ENCODE data around the gene ARL5B.
"Not testable (repeated sequence)": the region's sequence is repeated elsewhere in the genome, so short reads cannot be mapped to it uniquely, and the experiment has no call there.

The ARL5B gene

GRCh38 chr10:18635995-18636394 is 23.2 kb upstream of the ARL5B start:
- H3K27me3 ChIP-seq (ENCODE audit: insufficient read depth, low read length): no peaks in the 10 kb centered on the region
- H3K4me3 ChIP-seq (ENCODE audit: low read length): no peak overlapping the region
- no peaks in the 10 kb centered on the region for H3K4me1 ChIP-seq (ENCODE audit: insufficient read depth, low read length)
- H3K9me3 ChIP-seq (ENCODE audit: insufficient read depth, low read depth, low read length): no peaks in the 10 kb centered on the region
- H3K27ac ChIP-seq (ENCODE audit: low read depth, low read length): no peak overlapping the region
- peaks cover 7% of the 10 kb centered on the region; the same call in 1 of the 2 replicates for H3K36me3 ChIP-seq (ENCODE audit: insufficient read depth, low read length)
- 100% methylated on average over 2 of the region's 4 CpGs for WGBS
- no peak overlapping the region for H3K9ac ChIP-seq (ENCODE audit: low read depth, low read length)

- H3K36me3 ChIP-seq (ENCODE audit: insufficient read depth, low read length): peaks cover 17% of the 10 kb centered on the region
- WGBS: no CpG with 5 or more reads among the region's 1 CpG
- not testable (repeated sequence) for H3K9me3 ChIP-seq (ENCODE audit: insufficient read depth, low read depth, low read length); H3K27ac ChIP-seq (ENCODE audit: low read depth, low read length); H3K9ac ChIP-seq (ENCODE audit: low read depth, low read length); H3K4me1 ChIP-seq (ENCODE audit: insufficient read depth, low read length); H3K27me3 ChIP-seq (ENCODE audit: insufficient read depth, low read length); H3K4me3 ChIP-seq (ENCODE audit: low read length)
Observed at GRCh38 chr10:18637400-18637799, 21.8 kb upstream of the ARL5B start.

- not testable (repeated sequence) for H3K9ac ChIP-seq (ENCODE audit: low read depth, low read length); H3K27me3 ChIP-seq (ENCODE audit: insufficient read depth, low read length); H3K9me3 ChIP-seq (ENCODE audit: insufficient read depth, low read depth, low read length); H3K4me1 ChIP-seq (ENCODE audit: insufficient read depth, low read length); H3K27ac ChIP-seq (ENCODE audit: low read depth, low read length); H3K4me3 ChIP-seq (ENCODE audit: low read length)
- WGBS: 100% methylated on average over 1 of the region's 2 CpGs
- peaks cover 29% of the 10 kb centered on the region for H3K36me3 ChIP-seq (ENCODE audit: insufficient read depth, low read length)
Observed at GRCh38 chr10:18639719-18640118, 19.5 kb upstream of the ARL5B start.

- H3K27ac ChIP-seq (ENCODE audit: low read depth, low read length): no peak overlapping the region
Observed at GRCh38 chr10:18647151-18647550, 12.1 kb upstream of the ARL5B start.

GRCh38 chr10:18647945-18648344 is 11.3 kb upstream of the ARL5B start:
- no peak overlapping the region for H3K9ac ChIP-seq (ENCODE audit: low read depth, low read length)
- peaks cover 45% of the 10 kb centered on the region for H3K36me3 ChIP-seq (ENCODE audit: insufficient read depth, low read length)
- no peak overlapping the region for H3K4me3 ChIP-seq (ENCODE audit: low read length)
- 95% methylated on average over 2 of the region's 3 CpGs for WGBS
- H3K27ac ChIP-seq (ENCODE audit: low read depth, low read length): no peak overlapping the region
- no peaks in the 10 kb centered on the region for H3K27me3 ChIP-seq (ENCODE audit: insufficient read depth, low read length)
- H3K9me3 ChIP-seq (ENCODE audit: insufficient read depth, low read depth, low read length): no peaks in the 10 kb centered on the region
- peaks cover 7% of the 10 kb centered on the region; the same call in 1 of the 2 replicates for H3K4me1 ChIP-seq (ENCODE audit: insufficient read depth, low read length)

More at GRCh38 chr10:18647151-18647550, 12.1 kb upstream of the ARL5B start:
- H3K27me3 ChIP-seq (ENCODE audit: insufficient read depth, low read length): no peaks in the 10 kb centered on the region
- no peak overlapping the region for H3K4me3 ChIP-seq (ENCODE audit: low read length)
- 93% methylated on average over 2 of the region's 2 CpGs for WGBS
- peaks cover 7% of the 10 kb centered on the region; the same call in 1 of the 2 replicates for H3K4me1 ChIP-seq (ENCODE audit: insufficient read depth, low read length)
- peaks cover 51% of the 10 kb centered on the region for H3K36me3 ChIP-seq (ENCODE audit: insufficient read depth, low read length)
- H3K9ac ChIP-seq (ENCODE audit: low read depth, low read length): no peak overlapping the region
- no peaks in the 10 kb centered on the region for H3K9me3 ChIP-seq (ENCODE audit: insufficient read depth, low read depth, low read length)

- Histone ChIP-seq H3K27me3 (ENCODE audit: insufficient read depth, low read length) (no peaks in the 10 kb centered on the region), H3K4me1 (ENCODE audit: insufficient read depth, low read length) (peaks cover 7% of the 10 kb centered on the region; the same call in 1 of the 2 replicates), H3K4me3 (ENCODE audit: low read length) (peak overlapping the region; percentile 74), H3K9ac (ENCODE audit: low read depth, low read length) (peak overlapping the region; percentile 77; the same call in 1 of the 2 replicates), H3K27ac (ENCODE audit: low read depth, low read length) (no peak overlapping the region), H3K9me3 (ENCODE audit: insufficient read depth, low read depth, low read length) (no peaks in the 10 kb centered on the region), H3K36me3 (ENCODE audit: insufficient read depth, low read length) (peaks cover 34% of the 10 kb centered on the region)
- 79% methylated on average over 7 of the region's 7 CpGs for WGBS
Observed at GRCh38 chr10:18649364-18649959, 9.8 kb upstream of the ARL5B start.

- Histone ChIP-seq H3K9me3 (ENCODE audit: insufficient read depth, low read depth, low read length) (no peaks in the 10 kb centered on the region), H3K9ac (ENCODE audit: low read depth, low read length) (peak overlapping the region; percentile 77), H3K4me1 (ENCODE audit: insufficient read depth, low read length) (peaks cover 7% of the 10 kb centered on the region; the same call in 1 of the 2 replicates), H3K27ac (ENCODE audit: low read depth, low read length) (no peak overlapping the region), H3K36me3 (ENCODE audit: insufficient read depth, low read length) (peaks cover 30% of the 10 kb centered on the region), H3K4me3 (ENCODE audit: low read length) (peak overlapping the region; percentile 74), H3K27me3 (ENCODE audit: insufficient read depth, low read length) (no peaks in the 10 kb centered on the region)
- WGBS: 6% methylated on average over 5 of the region's 6 CpGs
Observed at GRCh38 chr10:18650404-18650997, 8.7 kb upstream of the ARL5B start.

- 1% methylated on average over 39 of the region's 39 CpGs for WGBS
- Histone ChIP-seq H3K4me3 (ENCODE audit: low read length) (peak within 1 kb of the TSS; percentile 74), H3K27me3 (ENCODE audit: insufficient read depth, low read length) (no peaks in the 10 kb centered on the region), H3K4me1 (ENCODE audit: insufficient read depth, low read length) (peaks cover 7% of the 10 kb centered on the region; the same call in 1 of the 2 replicates), H3K36me3 (ENCODE audit: insufficient read depth, low read length) (peaks cover 20% of the 10 kb centered on the region), H3K9me3 (ENCODE audit: insufficient read depth, low read depth, low read length) (no peaks in the 10 kb centered on the region), H3K9ac (ENCODE audit: low read depth, low read length) (peak within 1 kb of the TSS; percentile 77), H3K27ac (ENCODE audit: low read depth, low read length) (peak within 1 kb of the TSS; percentile 3; the same call in 1 of the 2 replicates)
Observed at GRCh38 chr10:18651324-18652007, 7.8 kb upstream of the ARL5B start, which contains the start of gene NSUN6. NSUN6 (minus strand) TSS chr10:18651587; CDS start chr10:18651203, 384 bp downstream.

GRCh38 chr10:18653112-18653511 is 6.1 kb upstream of the ARL5B start:
- Histone ChIP-seq H3K4me1 (ENCODE audit: insufficient read depth, low read length) (peaks cover 10% of the 10 kb centered on the region; the same call in 1 of the 2 replicates), H3K27ac (ENCODE audit: low read depth, low read length) (no peak overlapping the region), H3K9me3 (ENCODE audit: insufficient read depth, low read depth, low read length) (no peaks in the 10 kb centered on the region), H3K27me3 (ENCODE audit: insufficient read depth, low read length) (no peaks in the 10 kb centered on the region), H3K9ac (ENCODE audit: low read depth, low read length) (no peak overlapping the region), H3K4me3 (ENCODE audit: low read length) (no peak overlapping the region), H3K36me3 (ENCODE audit: insufficient read depth, low read length) (peaks cover 7% of the 10 kb centered on the region)
- 100% methylated on average over 2 of the region's 3 CpGs for WGBS

GRCh38 chr10:18656724-18657123 is 2.5 kb upstream of the ARL5B start:
- Histone ChIP-seq H3K27ac (ENCODE audit: low read depth, low read length) (no peak overlapping the region), H3K4me1 (ENCODE audit: insufficient read depth, low read length) (peaks cover 11% of the 10 kb centered on the region; the same call in 1 of the 2 replicates), H3K9me3 (ENCODE audit: insufficient read depth, low read depth, low read length) (no peaks in the 10 kb centered on the region), H3K4me3 (ENCODE audit: low read length) (no peak overlapping the region), H3K36me3 (ENCODE audit: insufficient read depth, low read length) (no peaks in the 10 kb centered on the region), H3K27me3 (ENCODE audit: insufficient read depth, low read length) (no peaks in the 10 kb centered on the region), H3K9ac (ENCODE audit: low read depth, low read length) (no peak overlapping the region)
- 94% methylated on average over 1 of the region's 3 CpGs for WGBS
